AG08396 (cell line): ENCODE measurements around the gene WDTC1.

Experiments used
- DNase-seq: peaks from one replicate; pipeline ENCODE4 v3.0.0; 2012; ENCODE audit warnings: low spot score, mixed read lengths

Gene WDTC1

DNA sequence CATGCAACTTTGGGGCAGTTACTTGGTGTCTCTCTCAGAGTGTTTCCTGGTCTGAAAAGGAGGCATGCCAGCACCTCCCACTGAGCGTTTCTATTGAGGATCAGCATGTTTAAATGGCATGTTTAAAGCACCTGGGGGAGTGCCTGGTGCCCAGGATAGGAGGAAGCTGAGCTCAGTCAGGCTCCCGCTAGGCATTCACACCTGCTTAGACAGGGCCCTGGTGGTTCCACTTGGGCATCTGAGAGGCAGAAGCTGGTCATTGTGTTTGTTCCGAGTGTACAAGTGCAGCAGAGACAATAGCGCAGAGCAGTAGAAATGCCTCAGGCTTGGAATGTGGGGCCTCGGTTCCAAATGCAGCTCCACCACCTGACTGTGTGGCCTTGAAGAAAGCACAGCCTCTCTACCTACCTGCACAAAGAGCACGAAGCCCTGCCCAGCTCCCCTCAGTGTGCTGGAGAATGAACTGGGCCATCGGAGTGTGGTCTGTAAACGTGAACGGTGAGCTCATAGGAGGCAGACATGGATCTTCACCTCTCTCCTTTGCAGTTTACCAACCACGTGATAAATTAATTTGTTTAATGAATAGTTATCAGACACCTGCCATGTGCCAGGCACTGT is 67.3 kb downstream of the WDTC1 start:
- DNase-seq, result no peak

- no peak for DNase-seq
Measured at GRCh38 chr1:27302612-27303011, 68.2 kb downstream of the WDTC1 start.

GRCh38 chr1:27303509-27303908 is 69.1 kb downstream of the WDTC1 start:
- no peak for DNase-seq

DNA sequence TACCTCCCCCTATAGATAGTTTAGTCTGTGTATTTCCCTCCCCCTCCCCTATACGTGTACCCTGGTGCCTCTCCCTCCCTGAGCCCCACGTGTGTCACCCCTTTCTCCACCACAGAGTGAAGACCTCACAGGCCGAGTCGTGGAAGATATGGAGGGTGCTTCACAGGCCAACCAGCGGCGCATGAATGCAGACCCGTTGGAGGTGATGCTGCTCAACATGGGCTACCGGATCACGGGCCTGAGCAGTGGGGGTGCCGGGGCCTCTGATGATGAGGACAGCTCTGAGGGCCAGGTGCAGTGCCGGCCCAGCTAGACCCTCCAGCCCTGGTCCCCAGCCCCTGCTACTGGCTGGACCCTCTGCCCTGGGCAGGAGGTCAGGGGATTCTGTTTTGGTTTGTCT is 71.6 kb downstream of the WDTC1 start:
- no peak for DNase-seq

GRCh38 chr1:27306892-27307761 is 72.7 kb downstream of the WDTC1 start:
- no peak for DNase-seq

DNA sequence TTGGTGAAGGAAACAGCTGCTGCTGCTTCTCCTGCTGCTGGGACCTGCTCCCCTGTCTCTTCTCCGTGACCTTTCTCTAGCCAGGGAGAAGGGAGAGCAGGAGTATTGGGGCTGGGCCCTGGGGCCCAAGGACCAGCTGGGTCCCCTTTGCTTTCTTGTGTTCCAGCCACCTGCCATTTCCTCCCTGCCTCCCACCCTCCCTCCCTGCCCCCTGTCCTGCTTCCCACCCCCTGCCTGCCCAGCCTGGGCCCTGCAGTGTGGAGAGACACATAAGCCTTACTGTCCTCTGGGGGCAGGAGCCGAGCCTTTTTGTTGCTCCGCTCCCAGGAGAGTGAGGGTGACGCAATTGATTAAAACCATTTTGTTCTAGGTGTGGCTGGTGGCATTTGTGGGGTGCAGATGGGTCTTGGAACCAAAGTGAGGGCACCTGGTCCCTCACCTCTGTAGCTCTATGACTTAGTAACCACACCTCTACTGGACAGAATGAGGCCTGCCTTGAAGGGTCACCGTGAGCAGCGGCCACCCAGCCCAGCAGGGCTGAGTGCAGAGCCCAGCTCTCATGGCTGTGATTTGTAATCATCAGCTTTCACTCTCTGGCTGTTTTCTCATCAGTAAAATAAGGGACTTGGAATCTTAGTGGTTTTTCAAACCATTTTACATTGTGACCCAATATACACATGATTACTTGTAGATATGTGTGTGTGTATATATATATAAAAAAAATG is 73.6 kb downstream of the WDTC1 start:
- DNase-seq, result no peak

- no peak for DNase-seq
Measured at GRCh38 chr1:27314169-27314568, 79.7 kb downstream of the WDTC1 start.

DNA sequence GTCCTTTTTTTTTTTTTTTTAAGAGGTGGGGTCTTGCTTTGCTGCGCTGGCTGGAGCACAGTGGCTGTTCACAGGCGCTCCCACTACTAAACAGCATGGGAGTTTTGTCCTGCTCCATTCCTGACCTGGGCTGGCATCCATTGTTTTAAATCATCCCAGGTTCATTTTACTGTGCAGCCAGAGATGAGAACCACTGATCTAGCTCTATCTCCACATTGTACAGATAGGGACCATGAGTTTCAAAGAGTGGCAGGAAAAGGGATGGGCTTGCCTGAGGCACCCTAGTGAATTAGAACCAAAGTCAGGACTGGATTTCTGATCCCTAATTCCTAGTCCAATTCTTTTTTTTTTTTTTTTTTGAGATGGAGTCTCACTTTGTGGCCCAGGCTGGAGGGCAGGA is 80.3 kb downstream of the WDTC1 start:
- DNase-seq, result no peak

GRCh38 chr1:27316860-27317259 is 82.4 kb downstream of the WDTC1 start:
- no peak for DNase-seq

DNA sequence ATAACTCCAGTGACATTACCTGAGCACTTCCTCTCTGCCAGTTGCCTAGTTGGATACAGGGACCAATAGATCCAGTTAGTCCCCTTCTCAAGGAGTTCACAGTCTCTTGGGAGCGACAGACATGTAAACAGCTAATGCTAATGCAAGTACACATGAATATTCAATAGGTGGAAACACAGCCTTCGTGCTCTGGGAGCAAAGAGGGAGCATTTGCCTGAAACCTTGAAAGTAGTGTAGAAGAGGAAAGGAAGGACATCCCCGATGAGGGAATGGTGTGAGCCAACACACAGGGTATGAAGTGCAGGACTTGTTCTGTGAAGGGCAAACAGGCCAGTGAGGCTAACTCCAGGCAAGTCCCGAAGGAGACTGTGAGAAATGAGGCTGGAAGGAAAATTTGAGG is 83.7 kb downstream of the WDTC1 start:
- DNase-seq, result no peak

DNA sequence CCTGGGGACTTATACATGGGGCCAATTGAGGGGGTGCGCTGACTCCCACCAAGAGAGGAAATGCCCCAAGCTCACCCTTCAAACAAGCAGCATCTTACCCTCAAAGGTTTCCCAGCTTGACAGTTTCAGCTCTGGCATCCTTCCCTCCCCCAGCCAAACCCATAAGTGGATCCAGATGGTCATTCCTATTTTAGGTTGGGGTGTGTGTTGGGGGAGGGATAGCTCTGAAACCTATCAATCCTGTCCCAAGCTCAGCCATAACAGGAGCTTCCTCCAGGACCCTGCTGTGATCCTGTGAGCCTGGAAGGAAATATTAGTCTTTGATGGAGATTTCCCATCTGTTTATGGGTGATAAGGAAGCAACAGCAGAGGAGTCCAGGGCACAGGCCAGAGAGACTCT is 84.2 kb downstream of the WDTC1 start:
- DNase-seq, result no peak

GRCh38 chr1:27321813-27322568 is 87.6 kb downstream of the WDTC1 start, which contains the start of gene TMEM222:
Gene TMEM222, plus strand, starts transcription at chr1:27322163. Its CDS starts 35 bp downstream, at chr1:27322198.
- DNase-seq, result peak; percentile 97

DNA sequence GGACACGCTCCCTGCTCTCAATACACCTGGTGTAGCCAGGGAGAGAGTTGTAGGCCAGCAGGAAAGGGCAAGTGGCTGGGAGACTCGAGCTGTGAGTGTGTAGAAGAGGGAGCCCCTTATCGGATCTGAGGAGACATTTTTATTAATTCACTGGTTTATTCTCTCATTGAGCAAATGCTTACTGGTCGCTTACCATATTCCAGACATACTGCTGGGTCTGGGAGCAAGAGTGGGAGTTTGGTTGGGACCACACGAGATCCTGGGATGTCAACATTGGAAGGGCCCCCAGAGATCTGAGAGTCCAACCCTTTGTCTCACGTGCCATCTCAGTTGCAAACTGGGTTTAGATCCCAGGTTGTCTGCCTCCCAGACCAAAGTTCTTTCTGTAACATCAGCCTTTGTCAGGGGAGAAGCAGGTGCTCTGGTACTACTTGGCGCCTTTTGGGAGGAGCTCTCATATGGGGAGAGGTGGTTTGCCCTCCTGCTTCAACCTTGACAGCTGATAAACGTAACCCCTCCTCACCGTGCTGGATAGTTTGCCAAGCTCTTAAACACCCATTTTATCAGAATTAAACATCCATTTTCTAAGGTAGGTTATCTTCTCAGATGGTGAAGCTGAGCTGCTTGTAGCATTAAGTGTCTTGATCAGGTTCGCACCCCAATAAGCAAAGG is 88.3 kb downstream of the WDTC1 start:
- no peak for DNase-seq

DNA sequence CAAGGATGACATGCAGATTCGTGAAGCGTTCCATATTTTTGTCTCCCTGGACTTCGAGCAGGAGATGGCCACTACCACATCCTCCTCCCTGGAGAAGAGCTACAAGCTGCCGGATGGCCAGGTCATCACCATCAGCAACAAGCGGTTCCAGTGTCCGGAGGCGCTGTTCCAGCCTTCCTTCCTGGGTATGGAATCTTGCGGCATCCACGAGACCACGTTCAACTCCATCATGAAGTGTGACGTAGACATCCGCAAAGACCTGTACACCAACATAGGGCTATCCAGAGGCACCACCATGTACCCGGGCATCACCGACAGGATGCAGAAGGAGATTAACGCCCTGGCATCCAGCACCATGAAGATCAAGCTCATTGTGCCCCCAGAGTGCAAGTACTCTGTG is 90.9 kb downstream of the WDTC1 start:
- no peak for DNase-seq

- DNase-seq, result no peak
Measured at GRCh38 chr1:27327964-27328363, 93.5 kb downstream of the WDTC1 start.

GRCh38 chr1:27330786-27331185 is 96.4 kb downstream of the WDTC1 start:
- no peak for DNase-seq

DNA sequence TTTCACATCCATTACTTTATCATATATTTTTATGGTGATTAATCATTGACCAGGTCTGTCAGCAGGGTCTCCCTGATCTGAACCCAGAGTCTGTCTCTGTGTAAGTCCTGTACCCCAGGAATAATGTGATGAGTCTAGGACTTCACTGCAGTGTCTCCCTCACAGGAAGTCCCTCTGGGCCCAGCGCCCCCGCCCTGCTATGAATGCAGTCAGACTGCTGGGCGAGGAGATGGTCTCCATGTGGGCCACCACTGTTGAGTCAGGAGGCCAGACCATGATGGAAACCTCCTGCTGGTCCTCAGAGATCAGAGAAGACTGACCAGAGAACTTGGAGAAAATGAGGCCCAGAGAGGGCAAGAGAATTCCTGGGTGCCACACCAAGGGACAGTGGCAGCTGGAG is 97.0 kb downstream of the WDTC1 start:
- no peak for DNase-seq

DNA sequence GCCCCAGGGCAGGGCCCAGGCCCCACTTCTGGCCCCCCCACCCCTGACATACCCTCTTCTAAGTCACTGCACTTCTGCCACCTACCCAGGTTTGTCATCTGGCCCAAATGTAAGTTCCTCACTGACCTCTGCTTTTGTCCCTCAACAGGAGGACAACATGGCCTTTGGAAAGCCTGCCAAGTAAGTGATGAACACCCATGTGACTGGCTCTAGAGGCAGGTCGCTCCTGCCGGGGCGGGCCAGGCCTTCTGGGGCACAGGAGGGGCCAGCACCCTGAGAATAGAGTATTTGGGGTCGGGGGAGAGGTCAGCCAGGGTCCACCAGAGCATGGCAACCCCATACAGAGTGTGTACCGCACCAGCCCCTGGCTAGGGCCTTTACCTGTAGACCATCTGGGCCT is 97.5 kb downstream of the WDTC1 start:
- no peak for DNase-seq

- peak; percentile 81 for DNase-seq
Measured at GRCh38 chr1:27332536-27333281, 98.3 kb downstream of the WDTC1 start.

DNA sequence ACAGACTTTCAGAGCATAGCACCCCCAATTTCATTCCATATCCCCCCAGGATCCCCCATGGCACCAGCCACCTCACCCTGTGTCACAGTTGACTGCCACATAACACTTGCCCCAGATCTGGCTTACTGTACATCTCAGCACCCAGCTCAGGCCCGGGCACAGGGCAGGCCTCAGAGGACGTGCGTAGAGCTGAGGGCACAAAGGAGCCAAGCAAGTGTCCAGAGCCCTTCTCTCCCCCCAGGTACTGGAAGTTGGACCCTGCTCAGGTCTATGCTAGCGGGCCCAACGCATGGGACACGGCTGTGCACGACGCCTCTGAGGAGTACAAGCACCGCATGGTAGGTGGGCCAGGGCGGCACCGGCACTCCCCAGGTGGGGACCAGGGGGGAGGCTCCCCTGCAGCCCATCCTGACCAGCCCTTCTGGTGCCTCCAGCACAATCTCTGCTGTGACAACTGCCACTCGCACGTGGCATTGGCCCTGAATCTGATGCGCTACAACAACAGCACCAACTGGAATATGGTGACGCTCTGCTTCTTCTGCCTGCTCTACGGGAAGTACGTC is 99.4 kb downstream of the WDTC1 start:
- DNase-seq, result no peak
